Measurements from ENCODE around the gene CEP162. TPM values are rescaled to one million over a fixed set of nuclear protein-coding genes. Genes with fewer than 3 reads are reported as not detected.
A peak's percentile ranks its signal among the peaks of the same experiment; 100 is the strongest.
"Not testable (repeated sequence)": the region's sequence is repeated elsewhere in the genome, so short reads cannot be mapped to it uniquely, and the experiment has no call there.

CEP162 gene
- total RNA-seq, 1 donor from 2014 or later: 5.7 TPM

- not testable (repeated sequence) for DNase-seq (ENCODE audit: extremely low read depth, low read depth, low spot score)
Measured at GRCh38 chr6:84164328-84164727, 63.1 kb downstream of the CEP162 start.

GRCh38 chr6:84161190-84161589 is 66.3 kb downstream of the CEP162 start:
- DNase-seq (ENCODE audit: extremely low read depth, low read depth, low spot score): no peak

GRCh38 chr6:84156306-84156705 is 71.1 kb downstream of the CEP162 start:
- DNase-seq (ENCODE audit: extremely low read depth, low read depth, low spot score): no peak

DNA sequence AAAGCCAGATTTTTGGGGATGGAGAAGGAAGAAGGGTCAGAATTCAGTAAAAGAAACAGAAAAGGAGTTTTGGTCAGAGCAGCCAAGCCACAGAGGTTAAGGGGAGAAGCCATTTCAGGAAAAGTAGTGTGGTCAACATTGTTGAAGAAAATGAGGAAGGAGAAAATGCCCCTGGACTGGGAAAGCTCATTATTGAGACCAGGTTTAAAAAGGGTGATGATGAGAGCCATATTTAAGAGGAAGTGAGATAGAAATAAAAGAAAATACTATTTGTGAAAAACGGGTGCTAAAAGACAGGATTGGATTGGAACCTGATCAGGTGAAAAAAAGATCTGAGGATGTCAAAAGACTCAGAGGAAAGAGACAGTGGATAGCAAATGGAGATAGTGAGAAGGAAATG is 75.8 kb downstream of the CEP162 start:
- DNase-seq (ENCODE audit: extremely low read depth, low read depth, low spot score): no peak

- DNase-seq (ENCODE audit: extremely low read depth, low read depth, low spot score): no peak
Measured at GRCh38 chr6:84150705-84151104, 76.7 kb downstream of the CEP162 start.

DNA sequence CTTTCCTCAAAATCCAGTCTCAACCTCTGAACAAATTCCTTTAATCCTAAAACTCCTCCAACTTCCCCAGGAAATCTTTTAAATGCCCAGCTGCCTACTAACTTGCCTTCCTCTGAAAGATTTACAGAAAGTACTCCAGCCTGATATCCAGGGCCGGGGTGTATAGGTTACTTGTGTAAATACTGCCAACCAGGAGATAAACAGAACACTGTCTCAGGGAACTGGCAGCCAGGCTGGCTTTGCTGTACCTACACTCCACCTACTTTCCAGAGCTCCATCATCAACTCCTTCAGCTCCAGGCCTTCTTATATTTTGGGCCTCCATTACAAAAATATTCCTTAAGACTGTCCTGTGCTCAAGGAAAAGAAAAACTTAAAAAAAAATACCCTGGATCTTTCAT is 85.9 kb downstream of the CEP162 start:
- DNase-seq (ENCODE audit: extremely low read depth, low read depth, low spot score): no peak

- DNase-seq (ENCODE audit: extremely low read depth, low read depth, low spot score): no peak
Measured at GRCh38 chr6:84139311-84139710, 88.1 kb downstream of the CEP162 start.

- peak; percentile 37 for DNase-seq (ENCODE audit: extremely low read depth, low read depth, low spot score)
Measured at GRCh38 chr6:84137989-84138575, 89.4 kb downstream of the CEP162 start.

- no peak for DNase-seq (ENCODE audit: extremely low read depth, low read depth, low spot score)
Measured at GRCh38 chr6:84137051-84137375, 90.4 kb downstream of the CEP162 start.

- no peak for DNase-seq (ENCODE audit: extremely low read depth, low read depth, low spot score)
Measured at GRCh38 chr6:84136364-84137050, 90.9 kb downstream of the CEP162 start.

DNA sequence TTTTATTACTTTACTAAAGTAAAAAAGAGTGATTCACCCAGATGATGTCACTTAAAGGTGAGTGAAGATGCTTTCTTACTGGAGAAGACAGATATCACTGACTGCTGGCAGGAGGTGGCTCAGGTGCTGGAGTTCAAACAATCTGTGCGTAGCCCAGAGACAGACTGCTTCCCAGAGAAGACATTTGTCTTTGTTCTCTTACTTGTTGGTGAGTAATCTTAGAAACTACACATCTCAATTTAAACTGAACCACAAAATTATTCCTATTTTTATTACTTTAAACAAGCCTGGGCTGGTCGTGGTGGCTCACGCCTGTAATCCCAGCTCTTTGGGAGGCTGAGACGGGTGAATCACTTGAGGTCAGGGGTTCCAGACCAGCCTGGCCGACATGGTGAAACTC is 92.2 kb downstream of the CEP162 start:
- no peak for DNase-seq (ENCODE audit: extremely low read depth, low read depth, low spot score)

DNA sequence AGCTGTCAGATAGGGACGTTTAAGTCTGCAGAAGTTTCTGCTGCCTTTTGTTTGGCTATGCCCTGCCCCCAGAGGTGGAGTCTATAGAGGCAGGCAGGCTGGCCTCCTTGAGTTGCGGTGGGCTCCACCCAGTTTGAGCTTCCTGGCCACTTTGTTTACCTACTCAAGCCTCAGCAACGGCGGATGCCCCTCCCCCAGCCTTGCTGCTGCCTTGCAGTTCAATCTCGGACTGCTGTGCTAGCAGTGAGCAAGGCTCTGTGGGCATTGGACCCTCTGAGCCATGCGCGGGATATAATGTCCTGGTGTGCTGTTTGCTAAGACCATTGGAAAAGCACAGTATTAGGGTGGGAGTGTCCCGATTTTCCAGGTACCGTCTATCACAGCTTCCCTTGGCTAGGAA is 94.1 kb downstream of the CEP162 start:
- not testable (repeated sequence) for DNase-seq (ENCODE audit: extremely low read depth, low read depth, low spot score)

- not testable (repeated sequence) for DNase-seq (ENCODE audit: extremely low read depth, low read depth, low spot score)
Measured at GRCh38 chr6:84129588-84129987, 97.9 kb downstream of the CEP162 start.

GRCh38 chr6:84123186-84123585 is 104.3 kb downstream of the CEP162 start:
- DNase-seq (ENCODE audit: extremely low read depth, low read depth, low spot score): no peak

DNA sequence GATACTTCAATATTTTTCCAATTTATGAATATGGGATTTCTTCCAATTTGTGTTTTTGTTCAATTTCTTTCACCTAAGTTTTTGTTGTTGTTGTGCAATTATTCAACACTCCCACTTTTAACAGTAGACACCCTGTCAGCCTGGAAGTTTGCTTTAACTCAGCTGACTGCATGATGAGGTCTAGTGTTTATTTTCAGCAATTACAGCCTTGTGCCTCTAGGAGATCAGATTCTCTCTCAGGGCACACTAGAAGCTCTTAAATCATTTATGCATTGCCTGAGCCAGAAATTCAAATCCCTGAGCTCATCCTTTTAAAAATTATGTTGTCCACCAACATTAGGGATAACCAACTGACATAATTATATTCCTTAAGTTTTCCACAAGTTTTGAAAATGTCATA is 108.2 kb downstream of the CEP162 start:
- no peak for DNase-seq (ENCODE audit: extremely low read depth, low read depth, low spot score)

DNA sequence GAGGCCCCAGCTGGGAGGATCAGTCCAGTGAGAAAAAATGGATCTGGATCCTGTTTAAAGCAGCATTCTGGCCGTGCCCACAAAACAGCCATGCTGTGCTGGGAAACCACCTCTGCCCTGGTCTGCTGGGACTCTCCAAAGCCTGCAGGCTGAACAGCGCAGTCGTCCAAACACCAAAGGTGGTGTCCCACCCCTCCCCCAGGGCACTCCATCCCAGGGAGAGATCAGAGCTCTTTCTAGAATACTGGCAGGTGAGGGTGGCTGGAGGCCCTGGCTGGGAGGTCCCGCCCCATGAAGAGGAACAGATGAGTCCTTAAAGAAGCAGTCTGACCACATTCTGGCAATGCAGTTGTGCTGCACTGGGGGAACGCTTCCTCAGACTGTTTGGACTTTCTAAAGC is 109.3 kb downstream of the CEP162 start:
- DNase-seq (ENCODE audit: extremely low read depth, low read depth, low spot score): no peak

GRCh38 chr6:84114933-84115594 is 112.4 kb downstream of the CEP162 start:
- not testable (repeated sequence) for DNase-seq (ENCODE audit: extremely low read depth, low read depth, low spot score)

- not testable (repeated sequence) for DNase-seq (ENCODE audit: extremely low read depth, low read depth, low spot score)
Measured at GRCh38 chr6:84111351-84111750, 116.1 kb downstream of the CEP162 start.

GRCh38 chr6:84107495-84107894 is 119.9 kb downstream of the CEP162 start:
- no peak for DNase-seq (ENCODE audit: extremely low read depth, low read depth, low spot score)

GRCh38 chr6:84105215-84105924 is 122.1 kb downstream of the CEP162 start:
- DNase-seq (ENCODE audit: extremely low read depth, low read depth, low spot score): not testable (repeated sequence)

- DNase-seq (ENCODE audit: extremely low read depth, low read depth, low spot score): no peak
Measured at GRCh38 chr6:84103029-84103428, 124.4 kb downstream of the CEP162 start.

GRCh38 chr6:84095156-84095555 is 132.3 kb downstream of the CEP162 start:
- DNase-seq (ENCODE audit: extremely low read depth, low read depth, low spot score): no peak

All from glomerular endothelial cell (primary cell).